Mesendoderm (in vitro differentiated cells): Measurements from ENCODE around the gene TFCP2L1.
"Not testable (repeated sequence)": the region's sequence is repeated elsewhere in the genome, so short reads cannot be mapped to it uniquely, and the experiment has no call there.

ENCODE experiments used
- DNase-seq: peaks from one replicate; pipeline ENCODE4 v3.0.0; 2013
- H2AK5ac ChIP-seq: 2 replicates; pipeline ENCODE4 v1.6.1; 2013; ENCODE audit warnings: low read length, inconsistent platforms
- H2BK120ac ChIP-seq: 2 replicates; pipeline ENCODE4 v1.6.1; 2013; ENCODE audit warnings: low read depth, mild to moderate bottlenecking, low read length, moderate library complexity, mixed read lengths
- H2BK15ac ChIP-seq: replicated peaks from 2 replicates; pipeline ENCODE4 v1.6.1; 2013; ENCODE audit warnings: low read depth, mild to moderate bottlenecking, moderate library complexity
- H2BK5ac ChIP-seq: 2 replicates; pipeline ENCODE4 v1.6.1; 2013; ENCODE audit warnings: low read length, inconsistent platforms
- H3K18ac ChIP-seq: 2 replicates; pipeline ENCODE4 v1.6.1; 2013; ENCODE audit warnings: mild to moderate bottlenecking, low read length, mixed read lengths
- H3K23ac ChIP-seq: one replicate; pipeline ENCODE4 v1.6.1; 2013; ENCODE audit warnings: low read length
- H3K27ac ChIP-seq: 2 replicates; pipeline ENCODE4 v1.5.1; 2013; ENCODE audit warnings: low read depth, mild to moderate bottlenecking, inconsistent platforms, low read length, moderate library complexity
- H3K27me3 ChIP-seq: 2 replicates; pipeline ENCODE4 v1.6.1; 2013; ENCODE audit warnings: low read length, control low read depth, mild to moderate bottlenecking, inconsistent platforms; ENCODE audit not compliant: insufficient read depth, poor library complexity
- H3K36me3 ChIP-seq: 2 replicates; pipeline ENCODE4 v1.6.1; 2013; ENCODE audit warnings: low read length, inconsistent platforms; ENCODE audit not compliant: control insufficient read depth, insufficient read depth
- H3K4ac ChIP-seq: one replicate; pipeline ENCODE4 v1.6.1; 2013; ENCODE audit warnings: low read depth, mild to moderate bottlenecking, low read length, moderate library complexity
- H3K4me1 ChIP-seq: 2 replicates; pipeline ENCODE4 v1.6.1; 2013; ENCODE audit warnings: low read depth, low read length, inconsistent platforms; ENCODE audit not compliant: control insufficient read depth
- H3K4me2 ChIP-seq: 2 replicates; pipeline ENCODE4 v1.6.1; 2013; ENCODE audit warnings: low read length
- H3K4me3 ChIP-seq: 2 replicates; pipeline ENCODE4 v1.5.1; 2013; ENCODE audit warnings: mild to moderate bottlenecking, low read length
- H3K56ac ChIP-seq: one replicate; pipeline ENCODE4 v1.6.1; 2013; ENCODE audit warnings: low read length
- H3K79me1 ChIP-seq: 2 replicates; pipeline ENCODE4 v1.6.1; 2013; ENCODE audit warnings: low read length, inconsistent platforms
- H3K79me2 ChIP-seq: 2 replicates; pipeline ENCODE4 v1.6.1; 2013; ENCODE audit warnings: mild to moderate bottlenecking, low read length; ENCODE audit not compliant: control insufficient read depth, insufficient read depth
- H3K9ac ChIP-seq: 2 replicates; pipeline ENCODE4 v1.6.1; 2013; ENCODE audit warnings: low read length, inconsistent platforms
- H4K5ac ChIP-seq: one replicate; pipeline ENCODE4 v1.6.1; 2013; ENCODE audit warnings: low read length
- H4K8ac ChIP-seq: one replicate; pipeline ENCODE4 v1.6.1; 2013; ENCODE audit warnings: low read depth, mild to moderate bottlenecking, control low read depth, low read length, moderate library complexity
- WGBS: extraction: QIAGEN DNeasy Blood & Tissue Kit; methylation state at CpG from one replicate; pipeline ENCODE4 v1.1.7; 2013; ENCODE audit warnings: low lambda C conversion rate, missing lambda C conversion rate; ENCODE audit not compliant: insufficient coverage; ENCODE audit errors: extremely low coverage; 5-methylcytosine and 5-hydroxymethylcytosine counted together

Gene TFCP2L1

DNA sequence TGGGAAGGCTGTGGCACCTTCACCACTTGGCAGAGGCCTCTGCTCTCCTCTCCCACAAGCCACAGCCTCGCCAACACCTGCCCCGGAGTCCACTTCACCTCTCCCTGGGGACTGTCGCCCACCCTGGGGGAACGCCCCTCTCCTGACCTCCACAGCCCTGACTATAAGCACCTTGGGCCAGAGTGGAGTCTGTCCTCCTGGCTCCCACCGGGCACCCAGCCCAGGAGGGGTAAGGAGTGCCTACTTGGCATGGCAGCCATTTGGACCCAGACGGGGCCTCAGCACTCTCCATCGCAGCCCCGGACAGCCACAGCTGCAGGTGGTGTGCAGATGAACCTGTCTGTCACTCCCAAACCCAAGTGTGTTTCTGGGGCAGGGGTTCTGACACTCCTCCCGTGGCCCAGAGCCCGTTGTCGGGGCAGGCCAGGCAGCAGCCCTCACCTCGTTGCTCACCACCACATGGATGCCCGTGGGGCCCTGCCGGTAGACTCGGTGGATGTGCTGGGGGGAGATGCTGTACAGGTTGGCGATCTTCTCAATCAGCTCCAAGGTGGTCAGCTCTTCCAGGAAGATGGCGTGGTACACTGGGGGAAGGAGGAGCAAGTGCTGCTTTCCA is 53.5 kb downstream of the TFCP2L1 start:
- Histone ChIP-seq H4K8ac (no peak overlapping the region), H3K4ac (no peak overlapping the region), H3K4me2 (no peak overlapping the region), H3K4me3 (no peak overlapping the region), H3K79me1 (no peaks in the 10 kb centered on the region), H2BK120ac (no peak overlapping the region), H3K23ac (no peak overlapping the region), H3K56ac (no peak overlapping the region), H3K18ac (no peak overlapping the region), H4K5ac (no peak overlapping the region), H2AK5ac (no peak overlapping the region), H3K36me3 (no peaks in the 10 kb centered on the region), H3K9ac (no peak overlapping the region), H2BK15ac (no peak overlapping the region), H3K27ac (no peak overlapping the region), H2BK5ac (no peak overlapping the region), H3K4me1 (no peaks in the 10 kb centered on the region), H3K79me2 (no peaks in the 10 kb centered on the region), H3K27me3 (no peaks in the 10 kb centered on the region)
- DNase-seq, result no peak
- WGBS, result no CpG with 5 or more reads among the region's 17 CpGs

DNA sequence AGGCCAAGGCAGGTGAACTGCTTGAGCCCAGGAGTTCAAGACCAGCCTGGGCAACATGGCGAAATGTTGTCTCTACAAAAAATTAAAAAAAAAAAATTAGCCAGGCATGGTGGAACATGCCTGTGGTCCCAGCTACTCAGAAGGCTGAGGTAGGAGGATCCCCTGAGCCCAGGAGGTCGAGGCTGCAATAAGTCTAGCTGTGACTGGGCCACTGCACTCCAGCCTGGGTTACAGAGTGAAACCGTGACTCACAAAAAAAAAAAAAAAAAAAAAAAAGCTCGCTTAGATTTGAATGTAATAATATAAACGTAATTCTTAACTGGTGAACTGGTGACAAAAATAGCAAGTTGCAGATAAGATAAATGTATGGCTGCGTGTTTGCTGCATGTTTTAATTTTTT is 56.5 kb downstream of the TFCP2L1 start:
- Histone ChIP-seq H3K79me2 (no peaks in the 10 kb centered on the region), H3K56ac (no peak overlapping the region), H3K23ac (no peak overlapping the region), H3K27ac (no peak overlapping the region), H3K79me1 (no peaks in the 10 kb centered on the region), H3K4me1 (no peaks in the 10 kb centered on the region), H2BK120ac (no peak overlapping the region), H3K27me3 (no peaks in the 10 kb centered on the region), H3K4me3 (no peak overlapping the region), H3K4me2 (no peak overlapping the region), H4K8ac (no peak overlapping the region), H2BK15ac (no peak overlapping the region), H3K36me3 (no peaks in the 10 kb centered on the region), H3K4ac (no peak overlapping the region), H2AK5ac (no peak overlapping the region), H4K5ac (no peak overlapping the region), H3K18ac (no peak overlapping the region), H2BK5ac (no peak overlapping the region), H3K9ac (no peak overlapping the region)
- WGBS, result no CpG with 5 or more reads among the region's 6 CpGs
- DNase-seq, result no peak

DNA sequence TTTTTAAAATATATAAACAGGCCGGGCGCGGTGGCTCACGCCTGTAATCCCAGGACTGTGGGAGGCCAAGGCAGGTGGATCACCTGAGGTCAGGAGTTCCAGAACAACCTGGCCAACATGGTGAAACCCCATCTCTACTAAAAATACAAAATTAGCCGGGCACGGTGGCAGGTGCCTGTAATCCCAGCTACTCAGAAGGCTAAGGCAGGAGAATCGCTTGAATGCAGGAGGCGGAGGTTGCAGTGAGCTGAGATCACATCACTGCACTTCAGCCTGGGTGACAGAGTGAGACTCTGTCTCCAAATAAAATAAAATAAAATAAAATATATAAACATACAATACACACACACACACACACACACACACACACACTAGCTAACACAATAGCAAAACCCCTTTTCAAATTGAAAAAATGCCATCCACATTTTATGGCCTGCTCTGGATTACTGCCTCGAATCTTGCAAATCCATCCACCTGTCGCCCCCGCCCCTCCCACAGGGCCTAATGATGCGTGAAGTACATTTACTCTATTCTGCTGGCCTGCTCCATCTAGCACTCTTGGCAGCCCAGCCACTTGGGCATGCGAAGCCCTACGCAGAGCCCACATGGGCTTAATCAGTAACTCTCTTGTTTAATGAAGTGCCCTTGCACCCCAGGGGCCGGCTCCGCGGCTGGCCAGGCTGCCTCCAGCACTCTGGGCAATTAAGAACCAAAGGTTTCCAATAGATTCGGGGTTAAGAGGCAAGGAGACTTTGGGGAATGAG is 57.4 kb downstream of the TFCP2L1 start:
- not testable (repeated sequence) for H3K23ac ChIP-seq, H4K8ac ChIP-seq, H3K79me1 ChIP-seq, H2AK5ac ChIP-seq, H3K56ac ChIP-seq, H3K4me2 ChIP-seq, H2BK120ac ChIP-seq, H3K4me3 ChIP-seq, H3K9ac ChIP-seq, H3K18ac ChIP-seq, H2BK15ac ChIP-seq, H3K4me1 ChIP-seq, H3K79me2 ChIP-seq, H3K27me3 ChIP-seq, H4K5ac ChIP-seq, H3K36me3 ChIP-seq, H2BK5ac ChIP-seq, H3K27ac ChIP-seq, H3K4ac ChIP-seq
- peak; percentile 16 for DNase-seq
- no CpG with 5 or more reads among the region's 18 CpGs for WGBS

DNA sequence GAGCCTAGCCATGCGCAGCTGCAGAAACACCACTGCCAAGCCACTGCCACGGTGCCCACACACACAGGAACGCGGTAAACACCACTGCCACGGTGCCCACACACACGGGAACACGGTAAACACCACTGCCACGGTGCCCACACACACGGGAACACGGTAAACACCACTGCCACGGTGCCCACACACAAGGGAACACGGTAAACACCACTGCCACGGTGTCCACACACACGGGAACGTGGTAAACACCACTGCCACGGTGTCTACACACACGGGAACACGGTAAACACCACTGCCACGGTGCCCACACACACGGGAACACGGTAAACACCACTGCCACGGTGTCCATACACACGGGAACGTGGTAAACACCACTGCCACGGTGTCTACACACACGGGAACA is 59.3 kb downstream of the TFCP2L1 start:
- H3K18ac ChIP-seq, H3K9ac ChIP-seq: not testable (repeated sequence)

DNA sequence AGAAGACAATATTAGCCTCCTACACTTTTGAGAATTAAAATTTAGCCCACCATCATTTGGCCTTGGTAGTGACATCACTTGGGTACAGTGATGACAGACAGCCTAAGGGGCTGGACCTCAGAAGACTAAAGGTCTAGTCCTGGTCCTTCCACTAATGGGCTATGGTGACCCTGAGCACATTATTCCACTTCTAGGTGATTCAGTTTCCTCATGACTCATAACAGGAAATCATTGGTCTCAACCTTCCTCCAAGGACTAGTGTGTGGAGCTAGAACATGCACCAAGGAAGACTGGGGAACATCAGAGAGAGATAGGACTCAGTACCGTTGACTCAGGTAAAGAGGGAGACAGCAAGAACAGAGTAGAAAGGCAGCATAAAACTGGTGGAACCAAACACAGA is 64.0 kb downstream of the TFCP2L1 start:
- no peak overlapping the region for H3K23ac ChIP-seq
- no peak overlapping the region for H3K4ac ChIP-seq
- WGBS, result no CpG with 5 or more reads among the region's 1 CpG
- no peaks in the 10 kb centered on the region for H3K4me1 ChIP-seq
- no peak overlapping the region for H2BK120ac ChIP-seq
- no peak overlapping the region for H2AK5ac ChIP-seq
- H3K4me3 ChIP-seq, result no peak overlapping the region
- no peak overlapping the region for H4K5ac ChIP-seq
- no peaks in the 10 kb centered on the region for H3K27me3 ChIP-seq
- H3K27ac ChIP-seq, result no peak overlapping the region
- no peak overlapping the region for H4K8ac ChIP-seq
- no peak overlapping the region for H3K4me2 ChIP-seq
- no peaks in the 10 kb centered on the region for H3K36me3 ChIP-seq
- no peak overlapping the region for H3K56ac ChIP-seq
- H3K79me1 ChIP-seq, result no peaks in the 10 kb centered on the region
- no peak for DNase-seq
- H3K79me2 ChIP-seq, result no peaks in the 10 kb centered on the region
- no peak overlapping the region for H3K9ac ChIP-seq
- no peak overlapping the region for H2BK5ac ChIP-seq
- H3K18ac ChIP-seq, result no peak overlapping the region
- no peak overlapping the region for H2BK15ac ChIP-seq

More for the DNA sequence above, 59.3 kb downstream of the TFCP2L1 start:
- H2BK5ac ChIP-seq, H3K56ac ChIP-seq, H3K79me1 ChIP-seq, H3K4ac ChIP-seq, H3K36me3 ChIP-seq, H4K8ac ChIP-seq, H3K27ac ChIP-seq, H3K79me2 ChIP-seq, H3K4me3 ChIP-seq, H3K4me1 ChIP-seq, H4K5ac ChIP-seq, H2BK15ac ChIP-seq, H3K4me2 ChIP-seq, DNase-seq, H3K27me3 ChIP-seq, H2AK5ac ChIP-seq, H2BK120ac ChIP-seq, H3K23ac ChIP-seq: not testable (repeated sequence)
- no CpG with 5 or more reads among the region's 26 CpGs for WGBS
